GM18519 (cell line): ENCODE results near the gene ZNF138.
"Not testable (repeated sequence)": the region's sequence is repeated elsewhere in the genome, so short reads cannot be mapped to it uniquely, and the experiment has no call there.

ENCODE experiments used
- ATAC-seq: cut with Tn5 transposase; IDR thresholded peaks from one replicate; pipeline ENCODE4 v1.9.1; 2021; ENCODE audit warnings: mild to moderate bottlenecking, moderate library complexity; ENCODE audit not compliant: unreplicated experiment, low FRiP score

Gene ZNF138

DNA sequence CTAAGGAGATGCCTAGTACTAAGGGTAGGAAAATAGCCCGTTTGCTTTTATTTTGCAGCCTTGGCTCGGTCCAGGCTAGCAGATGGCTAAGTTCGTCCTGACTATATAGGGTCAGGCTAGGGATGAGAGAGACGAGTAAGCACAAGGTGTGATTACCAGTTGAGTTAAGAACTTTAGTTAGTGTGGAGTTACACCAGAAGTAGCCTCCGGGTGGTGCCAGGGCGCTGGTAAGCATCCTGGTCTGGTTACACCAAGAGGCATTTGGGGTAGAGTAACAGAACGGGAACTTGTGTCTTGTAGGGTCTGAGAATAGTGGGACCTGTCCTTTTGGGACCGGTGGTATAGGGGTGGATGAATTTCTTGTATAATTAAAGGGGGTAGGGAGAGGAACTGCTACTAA is 41.6 kb downstream of the ZNF138 start:
- ATAC-seq: not testable (repeated sequence)

DNA sequence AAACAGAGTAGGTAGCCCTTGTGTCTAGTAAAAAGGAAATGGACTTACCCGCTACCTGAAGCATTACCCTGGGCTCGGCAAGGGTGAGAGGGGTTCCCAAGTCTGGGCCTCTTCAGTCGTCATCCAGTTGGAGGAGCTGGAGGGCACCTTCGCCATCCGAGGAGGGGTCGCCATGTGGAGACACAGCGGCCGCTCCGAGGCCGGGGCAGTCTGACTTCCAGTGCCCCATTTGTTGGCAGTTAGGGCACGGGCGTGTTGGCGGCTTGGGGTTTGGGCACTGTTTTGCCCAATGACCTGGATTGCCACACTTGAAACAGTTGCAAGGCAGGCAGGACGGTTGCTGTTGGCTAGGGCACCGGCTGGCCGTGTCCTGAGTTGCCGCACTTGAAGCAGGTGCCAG is 43.8 kb downstream of the ZNF138 start:
- ATAC-seq: not testable (repeated sequence)

GRCh38 chr7:64838691-64839090 is 44.5 kb downstream of the ZNF138 start:
- no peak for ATAC-seq

- ATAC-seq: no peak
Measured at GRCh38 chr7:64839910-64840309, 45.7 kb downstream of the ZNF138 start.

GRCh38 chr7:64849250-64849923 is 55.2 kb downstream of the ZNF138 start:
- ATAC-seq: no peak

DNA sequence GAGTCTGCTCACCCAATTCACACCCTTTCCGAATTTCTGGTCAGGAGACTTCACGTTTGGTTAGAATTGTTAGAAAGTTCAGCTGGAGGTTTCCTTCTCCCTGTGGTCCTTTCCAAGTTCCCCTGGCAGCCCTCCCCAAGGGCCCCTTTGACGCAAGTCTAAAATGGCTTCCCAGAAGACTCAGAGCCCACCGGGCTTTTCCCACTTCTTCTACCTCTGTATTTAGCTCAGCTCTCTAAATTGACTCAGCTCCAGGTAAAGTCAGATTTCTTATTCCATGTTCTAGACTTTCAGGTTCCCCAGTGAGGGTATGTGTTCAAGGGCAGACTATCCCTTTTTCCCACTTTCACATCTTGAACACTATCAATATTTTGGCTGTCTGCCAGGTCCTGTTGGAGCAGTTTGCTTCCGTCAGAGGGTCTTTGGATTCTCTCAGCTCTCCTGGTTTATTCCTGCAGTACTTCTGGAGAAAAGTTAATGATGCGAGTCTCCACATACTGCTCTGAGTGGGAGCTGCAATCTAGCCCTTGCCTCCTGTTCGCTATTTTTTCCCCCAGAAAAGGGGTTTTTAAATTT is 55.8 kb downstream of the ZNF138 start:
- no peak for ATAC-seq

GRCh38 chr7:64853679-64854078 is 59.5 kb downstream of the ZNF138 start:
- no peak for ATAC-seq

GRCh38 chr7:64854969-64855368 is 60.7 kb downstream of the ZNF138 start:
- no peak for ATAC-seq

DNA sequence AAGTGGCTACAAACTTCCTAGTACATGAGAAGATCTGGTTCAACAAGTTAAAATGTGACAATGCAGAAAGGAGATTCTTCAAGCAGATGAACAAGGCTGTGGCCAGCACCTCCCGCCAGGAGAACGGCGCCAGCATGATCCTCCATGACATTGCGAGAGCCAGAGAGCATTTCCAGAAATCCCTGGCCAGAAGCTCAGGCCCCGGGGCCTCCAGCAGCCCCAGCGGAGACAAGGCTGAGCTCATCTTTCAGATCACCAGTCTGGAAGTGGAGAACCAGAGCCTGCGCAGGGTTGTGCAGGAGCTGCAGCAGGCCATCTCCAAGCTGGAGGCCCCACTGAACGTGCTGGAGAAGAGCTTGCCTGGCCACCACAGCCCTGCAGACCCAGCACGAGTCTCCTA is 68.8 kb downstream of the ZNF138 start:
- ATAC-seq: no peak

DNA sequence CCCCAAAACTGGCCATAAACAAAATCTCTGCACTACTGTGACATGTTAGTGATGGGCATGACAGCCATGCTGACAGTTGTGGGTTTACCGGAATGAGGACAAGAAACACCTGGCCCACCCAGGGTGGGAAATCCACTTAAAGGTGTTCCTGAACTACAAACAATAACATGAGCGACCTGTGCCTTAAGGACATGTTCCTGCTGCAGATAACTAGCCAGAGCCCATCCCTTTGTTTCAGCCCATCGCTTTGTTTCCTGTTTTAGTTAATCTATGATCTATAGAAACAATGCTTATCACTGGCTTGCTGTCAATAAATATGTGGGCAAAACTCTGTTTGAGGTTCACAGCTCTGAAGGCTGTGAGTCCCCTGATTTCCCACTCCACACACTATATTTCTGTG is 69.3 kb downstream of the ZNF138 start:
- not testable (repeated sequence) for ATAC-seq

GRCh38 chr7:64863969-64864368 is 69.7 kb downstream of the ZNF138 start:
- no peak for ATAC-seq

DNA sequence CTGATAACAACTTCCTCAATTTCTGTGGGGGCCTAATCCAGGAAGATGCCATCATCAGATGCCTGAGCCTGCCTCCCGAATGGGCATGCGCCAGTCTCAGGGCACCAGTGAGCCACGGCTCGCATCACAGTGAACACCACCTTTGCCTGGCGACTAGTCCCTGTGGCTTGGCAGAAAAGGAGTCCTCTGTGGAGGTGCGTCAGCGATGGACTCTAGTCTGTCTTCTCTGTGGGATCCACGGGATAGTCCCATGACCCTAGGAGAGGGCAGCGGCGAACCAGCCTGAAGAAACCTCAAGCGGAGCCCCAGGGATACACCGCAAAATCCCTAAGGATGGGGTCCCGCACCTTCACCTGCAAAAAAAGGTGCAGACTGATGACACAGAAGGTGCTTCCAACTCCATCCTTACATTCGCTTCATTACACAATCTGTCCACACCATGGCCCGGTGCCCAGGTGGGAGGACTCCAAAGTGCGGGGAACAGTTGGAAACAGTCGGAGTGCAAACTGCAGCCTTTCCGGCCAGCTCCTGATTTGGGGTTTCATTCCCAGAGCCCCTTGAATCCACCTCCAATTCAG is 73.7 kb downstream of the ZNF138 start:
- no peak for ATAC-seq

- no peak for ATAC-seq
Measured at GRCh38 chr7:64868499-64868898, 74.3 kb downstream of the ZNF138 start.

DNA sequence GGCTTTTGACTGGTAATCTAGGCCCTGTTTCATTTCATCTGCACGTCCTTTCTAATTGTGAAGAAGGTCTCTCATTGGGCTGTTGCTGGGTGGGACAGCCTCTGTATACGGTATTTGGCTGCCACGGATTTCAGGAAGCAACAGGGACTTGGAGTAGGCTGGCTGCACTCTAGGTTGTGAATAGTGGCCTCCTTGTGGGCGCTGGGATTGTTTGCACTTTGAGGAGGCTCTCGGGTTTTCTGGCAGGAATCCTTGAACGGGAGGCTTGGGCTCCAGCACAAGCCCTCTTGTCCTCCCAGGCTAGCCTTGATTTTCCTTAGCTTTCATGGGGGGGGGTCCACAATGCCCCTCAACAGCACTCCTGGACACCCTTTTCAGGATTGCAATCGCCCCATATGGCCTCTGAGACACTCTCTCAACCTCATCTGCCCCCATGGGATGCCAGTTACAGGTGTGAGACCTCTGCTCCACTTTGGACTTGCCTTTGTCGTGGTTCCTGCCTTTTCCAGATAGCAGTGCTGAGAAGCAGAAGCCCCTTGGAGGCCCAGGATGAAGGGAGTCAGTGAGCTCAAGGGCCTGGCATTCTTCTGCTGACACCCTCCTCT is 75.0 kb downstream of the ZNF138 start:
- ATAC-seq: no peak

GRCh38 chr7:64869912-64870562 is 75.8 kb downstream of the ZNF138 start:
- no peak for ATAC-seq

- no peak for ATAC-seq
Measured at GRCh38 chr7:64870656-64871055, 76.4 kb downstream of the ZNF138 start.

DNA sequence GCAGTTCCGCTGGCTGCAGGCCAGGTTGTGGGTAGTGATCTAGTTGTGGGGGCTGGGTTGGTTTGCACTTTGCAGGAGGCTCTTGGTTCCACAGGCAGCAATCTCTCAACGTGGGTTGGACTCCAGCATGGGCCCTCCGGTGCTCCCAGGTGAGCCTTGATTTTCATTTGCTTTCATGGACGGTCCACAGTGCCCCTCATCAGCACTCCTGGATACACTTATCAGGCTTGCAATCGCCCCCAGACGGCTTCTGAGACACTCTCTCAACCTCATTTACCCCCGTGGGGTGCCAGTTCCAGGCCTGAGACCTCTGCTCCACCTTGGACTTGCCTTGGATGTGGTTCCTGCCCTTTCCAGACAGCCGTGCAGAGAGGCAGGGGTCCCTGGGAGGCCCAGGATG is 77.5 kb downstream of the ZNF138 start:
- no peak for ATAC-seq

GRCh38 chr7:64872351-64873154 is 78.3 kb downstream of the ZNF138 start:
- ATAC-seq: no peak

GRCh38 chr7:64873155-64873500 is 78.9 kb downstream of the ZNF138 start:
- no peak for ATAC-seq

GRCh38 chr7:64873517-64873916 is 79.3 kb downstream of the ZNF138 start:
- no peak for ATAC-seq

GRCh38 chr7:64874114-64874513 is 79.9 kb downstream of the ZNF138 start:
- ATAC-seq: no peak
